ENCODE measurements around the gene MAPK8IP3. TPM values are rescaled to one million over a fixed set of nuclear protein-coding genes. Genes with fewer than 3 reads are reported as not detected.
A peak's percentile ranks its signal among the peaks of the same experiment; 100 is the strongest.

The MAPK8IP3 gene
- total RNA-seq, 1 donor from 2014 or later: 157 TPM

DNA sequence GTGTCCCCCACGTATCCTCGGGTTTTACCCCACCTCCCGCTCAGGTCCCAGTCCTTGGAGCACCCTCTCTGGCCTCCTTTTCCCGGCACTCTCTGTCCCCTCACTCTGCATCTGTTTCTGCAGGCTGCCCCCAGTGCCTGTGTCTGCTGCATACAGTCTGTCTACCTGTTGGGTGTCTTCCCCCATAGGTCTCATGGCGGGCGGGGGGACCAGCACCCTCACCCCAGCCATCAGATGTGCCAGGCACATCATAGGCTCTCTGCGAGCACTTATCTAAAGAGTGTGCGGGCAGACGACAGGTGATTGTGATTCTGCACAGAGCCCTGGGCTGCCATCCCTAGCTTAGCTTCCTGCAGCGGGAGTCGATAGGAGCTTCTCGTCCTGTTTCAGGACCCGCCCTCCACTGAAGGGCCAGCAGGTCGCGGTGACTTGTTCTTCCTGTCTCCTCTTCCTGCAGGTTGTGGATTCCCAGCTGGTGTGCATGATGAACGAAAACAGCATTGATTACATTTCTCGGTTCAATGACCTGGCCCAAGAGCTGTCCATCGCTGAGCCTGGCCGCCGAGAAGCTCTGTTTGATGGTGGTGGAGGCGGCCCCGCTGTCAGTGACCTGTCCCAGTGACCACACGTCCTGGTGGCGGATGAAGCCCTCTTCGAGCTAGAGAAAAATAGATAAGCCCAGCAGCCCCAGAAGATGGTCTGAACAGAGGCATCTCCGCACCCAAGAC lies 32.4 kb upstream of the MAPK8IP3 start:
- no peak overlapping the region for H3K27ac Mint-ChIP-seq
- peaks cover 2% of the 10 kb centered on the region for H3K4me1 Mint-ChIP-seq (ENCODE audit: low read depth)
- TF ChIP-seq, protein P1, sequence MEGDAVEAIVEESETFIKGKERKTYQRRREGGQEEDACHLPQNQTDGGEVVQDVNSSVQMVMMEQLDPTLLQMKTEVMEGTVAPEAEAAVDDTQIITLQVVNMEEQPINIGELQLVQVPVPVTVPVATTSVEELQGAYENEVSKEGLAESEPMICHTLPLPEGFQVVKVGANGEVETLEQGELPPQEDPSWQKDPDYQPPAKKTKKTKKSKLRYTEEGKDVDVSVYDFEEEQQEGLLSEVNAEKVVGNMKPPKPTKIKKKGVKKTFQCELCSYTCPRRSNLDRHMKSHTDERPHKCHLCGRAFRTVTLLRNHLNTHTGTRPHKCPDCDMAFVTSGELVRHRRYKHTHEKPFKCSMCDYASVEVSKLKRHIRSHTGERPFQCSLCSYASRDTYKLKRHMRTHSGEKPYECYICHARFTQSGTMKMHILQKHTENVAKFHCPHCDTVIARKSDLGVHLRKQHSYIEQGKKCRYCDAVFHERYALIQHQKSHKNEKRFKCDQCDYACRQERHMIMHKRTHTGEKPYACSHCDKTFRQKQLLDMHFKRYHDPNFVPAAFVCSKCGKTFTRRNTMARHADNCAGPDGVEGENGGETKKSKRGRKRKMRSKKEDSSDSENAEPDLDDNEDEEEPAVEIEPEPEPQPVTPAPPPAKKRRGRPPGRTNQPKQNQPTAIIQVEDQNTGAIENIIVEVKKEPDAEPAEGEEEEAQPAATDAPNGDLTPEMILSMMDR (IDR thresholded peaks at IDR 0.05; ENCODE audit: unreplicated experiment): no peak
- no peak for DNase-seq (ENCODE audit: low spot score, unreplicated experiment)
- peaks cover 30% of the 10 kb centered on the region for H3K36me3 Mint-ChIP-seq (ENCODE audit: insufficient read depth)
- H3K4me3 Mint-ChIP-seq (ENCODE audit: low read depth): no peak overlapping the region
- no peaks in the 10 kb centered on the region for H3K9me3 Mint-ChIP-seq (ENCODE audit: low read depth)
- no peaks in the 10 kb centered on the region for H3K27me3 Mint-ChIP-seq

DNA sequence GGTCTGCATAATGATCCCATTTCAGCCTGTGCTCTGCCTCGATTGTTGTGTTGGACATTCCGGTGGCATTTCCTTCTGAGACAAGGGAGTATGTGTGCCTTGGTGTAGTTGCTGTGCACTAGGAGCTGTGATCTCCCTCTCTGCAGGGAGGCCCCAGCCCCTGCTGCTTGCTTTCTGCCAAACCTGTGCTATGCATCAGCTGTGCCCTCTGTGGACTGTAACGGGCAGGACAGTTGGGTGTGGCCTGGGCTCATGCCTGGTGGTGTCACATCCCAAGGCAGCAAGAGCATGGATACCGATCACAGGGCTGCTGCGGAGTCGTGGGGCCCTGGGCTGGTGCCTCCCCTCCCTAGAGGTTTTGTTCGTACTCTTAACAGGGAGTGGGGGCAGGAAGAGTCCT lies 31.7 kb upstream of the MAPK8IP3 start:
- Mint-ChIP-seq H3K27ac (no peak overlapping the region), H3K36me3 (ENCODE audit: insufficient read depth) (peaks cover 27% of the 10 kb centered on the region), H3K4me3 (ENCODE audit: low read depth) (no peak overlapping the region), H3K27me3 (no peaks in the 10 kb centered on the region), H3K9me3 (ENCODE audit: low read depth) (no peaks in the 10 kb centered on the region), H3K4me1 (ENCODE audit: low read depth) (peaks cover 6% of the 10 kb centered on the region)
- DNase-seq (ENCODE audit: low spot score, unreplicated experiment): no peak
- TF ChIP-seq, protein P1 (IDR thresholded peaks at IDR 0.05; ENCODE audit: unreplicated experiment): no peak

DNA sequence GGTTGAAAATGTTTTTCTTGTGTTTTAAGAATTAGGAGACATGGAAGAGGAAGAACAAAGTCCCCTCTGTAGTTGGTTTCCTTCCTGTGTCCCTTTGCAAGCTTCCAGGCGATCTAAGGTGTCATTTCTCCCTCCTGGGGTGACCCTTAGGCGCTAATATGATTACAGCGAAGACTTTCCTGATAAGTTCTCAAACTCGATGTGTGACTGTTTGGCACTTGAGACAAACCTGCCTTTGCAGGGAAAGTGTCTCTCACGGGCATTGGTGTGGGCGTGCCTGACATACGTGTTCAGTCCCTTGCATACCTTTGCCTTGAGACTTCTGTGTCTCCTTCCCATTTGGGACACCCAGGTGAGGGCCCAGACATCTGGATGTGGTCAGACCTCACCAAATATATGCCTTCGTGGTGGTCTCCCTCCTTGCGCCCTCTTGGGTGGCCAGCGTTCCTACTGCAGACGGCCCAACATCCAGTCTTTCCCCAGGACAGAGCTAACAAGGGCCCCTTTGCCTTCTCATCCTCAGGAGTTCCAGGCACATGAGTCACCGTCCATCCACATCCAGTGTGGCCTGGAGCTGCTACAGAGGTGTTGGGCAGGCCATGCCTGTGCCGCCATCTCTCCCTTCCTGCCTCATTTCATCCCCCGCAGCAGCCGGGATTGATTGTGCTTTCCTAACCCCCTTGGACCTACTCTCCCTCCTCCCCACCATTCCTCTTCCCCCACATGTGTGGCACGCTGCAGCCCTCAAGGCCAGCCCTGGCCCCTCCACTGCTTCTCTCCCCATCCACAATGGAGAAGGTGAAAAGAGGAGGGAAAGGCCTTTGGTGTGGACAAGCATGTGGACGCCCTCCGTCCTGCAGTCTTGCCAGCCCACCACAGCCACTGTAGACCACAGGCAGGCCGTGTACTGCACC lies 31.0 kb upstream of the MAPK8IP3 start:
- Mint-ChIP-seq H3K9me3 (ENCODE audit: low read depth) (no peaks in the 10 kb centered on the region), H3K4me3 (ENCODE audit: low read depth) (no peak overlapping the region), H3K27me3 (no peaks in the 10 kb centered on the region), H3K27ac (no peak overlapping the region), H3K4me1 (ENCODE audit: low read depth) (peaks cover 9% of the 10 kb centered on the region), H3K36me3 (ENCODE audit: insufficient read depth) (peaks cover 24% of the 10 kb centered on the region)
- TF ChIP-seq, protein P1 (IDR thresholded peaks at IDR 0.05; ENCODE audit: unreplicated experiment): no peak
- DNase-seq (ENCODE audit: low spot score, unreplicated experiment): no peak

DNA sequence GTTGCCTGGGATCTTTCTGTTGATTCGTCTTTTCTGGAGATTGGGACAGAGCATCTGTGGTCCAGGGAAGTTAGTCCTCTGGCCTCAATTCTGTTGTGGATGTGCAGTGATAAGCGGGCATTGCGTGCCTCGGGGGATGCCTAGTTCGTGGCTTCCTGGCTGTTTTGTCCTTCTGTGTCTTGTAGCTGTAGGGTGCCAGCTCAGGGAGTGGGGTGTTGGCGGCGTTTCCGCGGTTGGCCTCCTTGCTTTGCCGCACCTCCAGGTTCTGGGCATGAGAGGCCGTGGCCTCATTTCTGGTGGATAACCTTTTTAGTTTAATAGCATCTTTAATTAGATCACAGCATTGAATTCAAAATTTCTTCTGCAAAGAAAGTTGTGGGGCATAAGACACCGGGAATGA lies 29.3 kb upstream of the MAPK8IP3 start:
- DNase-seq (ENCODE audit: low spot score, unreplicated experiment): no peak
- H3K27ac Mint-ChIP-seq: peak overlapping the region; percentile 80
- no peaks in the 10 kb centered on the region for H3K27me3 Mint-ChIP-seq

DNA sequence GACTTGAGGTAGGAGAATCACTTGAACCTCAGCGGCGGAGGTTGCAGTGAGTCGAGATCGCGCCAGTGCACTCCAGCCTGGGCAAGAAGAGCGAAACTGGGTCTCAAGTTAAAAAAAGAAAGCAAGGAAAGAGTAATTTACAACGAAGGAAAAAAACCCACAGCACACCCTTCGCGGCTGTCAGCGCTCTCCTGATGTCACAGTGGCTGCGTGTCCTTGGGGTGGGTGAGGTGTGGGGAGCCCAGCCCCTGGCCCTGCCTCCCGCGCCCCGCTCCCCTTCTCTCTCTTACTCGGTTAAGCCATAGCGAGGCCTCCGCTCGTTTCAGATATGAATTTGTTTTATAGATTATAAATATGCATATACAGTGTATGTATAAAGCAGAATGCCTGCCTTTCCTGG lies 28.7 kb upstream of the MAPK8IP3 start:
- TF ChIP-seq, protein P1 (IDR thresholded peaks at IDR 0.05; ENCODE audit: unreplicated experiment): no peak
- no peak for DNase-seq (ENCODE audit: low spot score, unreplicated experiment)
- Mint-ChIP-seq H3K27ac (peak overlapping the region; percentile 80), H3K9me3 (ENCODE audit: low read depth) (no peaks in the 10 kb centered on the region), H3K4me3 (ENCODE audit: low read depth) (peak overlapping the region; percentile 53), H3K36me3 (ENCODE audit: insufficient read depth) (peaks cover 18% of the 10 kb centered on the region), H3K4me1 (ENCODE audit: low read depth) (peaks cover 21% of the 10 kb centered on the region), H3K27me3 (no peaks in the 10 kb centered on the region)

More for the DNA sequence above, 29.3 kb upstream of the MAPK8IP3 start:
- peaks cover 18% of the 10 kb centered on the region for H3K36me3 Mint-ChIP-seq (ENCODE audit: insufficient read depth)
- H3K4me1 Mint-ChIP-seq (ENCODE audit: low read depth): peaks cover 21% of the 10 kb centered on the region
- no peak overlapping the region for H3K4me3 Mint-ChIP-seq (ENCODE audit: low read depth)
- TF ChIP-seq, protein P1 (IDR thresholded peaks at IDR 0.05; ENCODE audit: unreplicated experiment): no peak
- H3K9me3 Mint-ChIP-seq (ENCODE audit: low read depth): no peaks in the 10 kb centered on the region
